Endometrial microvascular endothelial cells (primary cell): ENCODE measurements around the gene HMGB3. TPM values are rescaled to one million over a fixed set of nuclear protein-coding genes. Genes with fewer than 3 reads are reported as not detected.

Experiments used
- in situ Hi-C: cut with HindIII; loops from 2 replicates; pipeline ENCODE4 v1.10.0; 2017; ENCODE audit warnings: low sequenced_read_pairs, low pct_unique_long_range_greater_than_20kb; ENCODE audit errors: inconsistent ontology term
- total RNA-seq: library from RNA; depleted of rRNA; stranded (reverse); fragments of >200 nt; gene quantifications from one replicate; pipeline ENCODE4 v1.2.3, GENCODE V29; 2015; ENCODE audit errors: inconsistent ontology term

The HMGB3 gene
- total RNA-seq, 1 donor from 2014 or later, result 20.3 TPM

- in situ Hi-C loops, result no loop called here
Observed at GRCh38 chrX:151030845-151031244, 47.7 kb downstream of the HMGB3 start.

- in situ Hi-C loops, result no loop called here
Observed at GRCh38 chrX:151031391-151031975, 48.3 kb downstream of the HMGB3 start.

- in situ Hi-C loops, result no loop called here
Observed at GRCh38 chrX:151039351-151039750, 56.2 kb downstream of the HMGB3 start.

Other genes starting within 250 kb of the HMGB3 start
- 51.9 TPM for gene CD99L2, start 84.7 kb upstream of the HMGB3 start, total RNA-seq
- gene GPR50, start 193.2 kb downstream of the HMGB3 start, total RNA-seq, result not detected